ENCODE results near the gene CTNNA2. TPM values are rescaled to one million over a fixed set of nuclear protein-coding genes. Genes with fewer than 3 reads are reported as not detected.

The CTNNA2 gene
- polyA plus RNA-seq, 1 of the 3 experiments (the other 2 are of a cell fraction) = 0.30 TPM

- ChIA-PET CTCF (no interaction called here), POLR2A (no interaction called here)
- Histone ChIP-seq H3F3A (replicated peaks; ENCODE audit: insufficient read depth) (no peaks in the 10 kb centered on the region), H3K27ac (ENCODE audit: low read depth in 2 of 2, low read length in 1 of 2) (no peak overlapping the region), H3K4me2 (no peak overlapping the region), H4K20me1 (ENCODE audit: insufficient read depth) (no peaks in the 10 kb centered on the region), H3K79me2 (ENCODE audit: insufficient read depth) (no peaks in the 10 kb centered on the region), H3K9ac (no peak overlapping the region), H3K4me1 (ENCODE audit: control insufficient read depth in 1 of 2, insufficient read depth in 2 of 2, low read depth in 1 of 2, low read length in 1 of 2) (peaks cover 0 to 1% of the 10 kb centered on the region in 2 experiments; a peak in 1 of 4 replicates), H3K36me3 (replicated peaks in 1 of 2; ENCODE audit: control insufficient read depth in 1 of 2, insufficient read depth in 2 of 2, low read length in 1 of 2) (no peaks in the 10 kb centered on the region), H3K27me3 (ENCODE audit: insufficient read depth) (no peaks in the 10 kb centered on the region; the same call in 1 of the 2 replicates), H3K9me2 (no peaks in the 10 kb centered on the region), H2AFZ (ENCODE audit: low read depth) (no peak overlapping the region), H3K4me3 (ENCODE audit: low read depth in 2 of 2, low read length in 1 of 2) (no peak overlapping the region), H3K9me3 (no peaks in the 10 kb centered on the region)
- no peak for DNase-seq
- TF ChIP-seq TEAD4 (IDR thresholded peaks at IDR 0.05; ENCODE audit: borderline replicate concordance, insufficient read depth) = no peak
- no peak for TF ChIP-seq PBX3 (IDR thresholded peaks at IDR 0.05)
- TF ChIP-seq YY1 (IDR thresholded peaks at IDR 0.05; ENCODE audit: low read depth) = no peak
- TF ChIP-seq NRF1 (IDR thresholded peaks at IDR 0.05; ENCODE audit: low read depth, low read length) = no peak
- TF ChIP-seq RXRA (IDR thresholded peaks at IDR 0.05; ENCODE audit: borderline replicate concordance, low read depth) = no peak
- TF ChIP-seq MXI1 (IDR thresholded peaks at IDR 0.05; ENCODE audit: low read depth, low read length) = no peak
- no peak for TF ChIP-seq FOXJ3 (CRISPR knock-in tag; IDR thresholded peaks at IDR 0.05)
- no peak for TF ChIP-seq IRF3 (IDR thresholded peaks at IDR 0.05; ENCODE audit: low read depth, low read length)
- TF ChIP-seq FOXM1 (IDR thresholded peaks at IDR 0.05; ENCODE audit: low read depth) = no peak
- no peak for TF ChIP-seq JUND (IDR thresholded peaks at IDR 0.05)
- no peak for TF ChIP-seq GABPA (IDR thresholded peaks at IDR 0.05; ENCODE audit: low read depth)
- TF ChIP-seq SMC3 (IDR thresholded peaks at IDR 0.05; ENCODE audit: low read depth, low read length) = no peak
- TF ChIP-seq RAD21 (IDR thresholded peaks at IDR 0.05; ENCODE audit: low read length) = no peak
- no peak for TF ChIP-seq USF2 (IDR thresholded peaks at IDR 0.05; ENCODE audit: borderline replicate concordance, low read depth, low read length)
- no peak for TF ChIP-seq EP300 (IDR thresholded peaks at IDR 0.05; ENCODE audit: borderline replicate concordance in 1 of 2, low read depth in 1 of 2, low read length in 1 of 2)
- TF ChIP-seq RFX5 (IDR thresholded peaks at IDR 0.05; ENCODE audit: low read length) = no peak
- no peak for TF ChIP-seq ELF1 (IDR thresholded peaks at IDR 0.05)
- no peak for TF ChIP-seq USF1 (IDR thresholded peaks at IDR 0.05; ENCODE audit: borderline replicate concordance, low read depth)
- no peak for TF ChIP-seq CTCF (IDR thresholded peaks at IDR 0.05)
- WGBS (ENCODE audit: low lambda C conversion rate) = 57% methylated on average over 4 of the region's 4 CpGs
Observed at GRCh38 chr2:80068038-80068731, 555.3 kb downstream of the CTNNA2 start.

Measured in SK-N-SH (cell line).